SU-DHL-6 (cell line): ENCODE results near the gene NUP210.

Experiments used
- CTCF ChIP-seq: fragments of 200-600 bp; sonication (generic); IDR thresholded peaks from one replicate; pipeline ENCODE4 v1.5.1; 2017; ENCODE audit warnings: antibody characterized with exemption, mild to moderate bottlenecking, low read length, moderate library complexity; ENCODE audit not compliant: insufficient read depth, poor library complexity, severe bottlenecking
- EZH2phosphoT487 ChIP-seq: fragments of 200-600 bp; sonication (generic), shearing (Covaris generic); conservative IDR thresholded peaks from 2 replicates; pipeline ENCODE4 v1.6.1; 2018; ENCODE audit warnings: mild to moderate bottlenecking, antibody characterized with exemption, low read length, moderate library complexity, mixed read lengths

- TF ChIP-seq CTCF (no peak), EZH2phosphoT487 (no peak)
Observed at GRCh38 chr3:13378155-13378554, 42.0 kb downstream of the NUP210 start.
